HCT116 (cell line): ENCODE data around the gene GRM4. TPM values are rescaled to one million over a fixed set of nuclear protein-coding genes. Genes with fewer than 3 reads are reported as not detected.

ENCODE experiments used
- ATAC-seq: fragments of 200-7000 bp; cut with Tn5 transposase; 2 replicates; pipeline ENCODE4 v1.9.1; 2020; ENCODE audit warnings: mild to moderate bottlenecking, moderate library complexity
- BruUV-seq: library from RNA; stranded (reverse); fragments of 400-500 nt; replicated peaks from 2 replicates; lab custom pipeline; 2021; lab: Mats Ljungman, UMichigan
- CTCF ChIA-PET: fragments of 300-600 bp; sonication (Branson Sonifier 250); formaldehyde crosslinking; loops from one replicate; lab custom pipeline; 2021; ENCODE audit warnings: antibody characterized with exemption; lab: Charles Lee
- POLR2A ChIA-PET: fragments of 300-600, 350-600 bp; sonication (Branson Sonifier 250); formaldehyde crosslinking; loops from one replicate; lab custom pipeline; 2021; ENCODE audit warnings: antibody characterized with exemption; lab: Charles Lee
- RAD21 ChIA-PET, 2 experiments: fragments of 300-600 bp; sonication (Branson Sonifier 250); formaldehyde crosslinking; loops; one replicate each; lab custom pipeline; 2023; ENCODE audit warnings: low total read pairs in 2 of 2; ENCODE audit not compliant: uncharacterized antibody in 2 of 2, unreplicated experiment in 2 of 2, low non-redundant PET in 1 of 2; lab: Charles Lee
- DNase-seq: peaks from one replicate; pipeline ENCODE4 v3.0.0-alpha.2; 2010; ENCODE audit warnings: low read depth, low spot score
- H2AFZ ChIP-seq: fragments of 200-600 bp; shearing (Covaris generic), sonication (generic); 2 replicates; pipeline ENCODE4 v1.6.1; 2017; ENCODE audit warnings: low read depth, mixed run types, mixed read lengths, antibody characterized with exemption, low read length; ENCODE audit not compliant: poor library complexity, severe bottlenecking
- H3K27ac ChIP-seq: 2 replicates; pipeline ENCODE4 v1.5.1; 2012; ENCODE audit warnings: low read depth, low read length
- H3K27me3 ChIP-seq: fragments of 200-600 bp; sonication (generic); 2 replicates; pipeline ENCODE4 v1.6.1; 2016; ENCODE audit warnings: mixed run types, low read length, mixed read lengths; ENCODE audit not compliant: insufficient read depth
- H3K36me3 ChIP-seq, 2 experiments: fragments of 200-500 bp in 1 of 2; fragments of 200-600 bp in 1 of 2; sonication (Bioruptor generic) in 1 of 2; sonication (generic) in 1 of 2; 2 replicates each; pipeline versions ENCODE4 v1.5.1 to v1.6.1; 2014 to 2016; ENCODE audit warnings: low read length in 2 of 2, inconsistent platforms in 1 of 2, mixed read lengths in 1 of 2, mixed run types in 1 of 2; ENCODE audit not compliant: insufficient read depth in 2 of 2, control insufficient read depth in 1 of 2
- H3K4me1 ChIP-seq, 2 experiments: fragments of 200-600 bp in 1 of 2; sonication (generic) in 1 of 2; 2 replicates each; pipeline versions ENCODE4 v1.5.1 to v1.6.1; 2012 to 2017; ENCODE audit warnings: low read length in 2 of 2, inconsistent platforms in 1 of 2, mild to moderate bottlenecking in 1 of 2, mixed read lengths in 1 of 2, mixed run types in 1 of 2, moderate library complexity in 1 of 2; ENCODE audit not compliant: insufficient read depth in 2 of 2, control insufficient read depth in 1 of 2
- H3K4me2 ChIP-seq: fragments of 200-600 bp; sonication (generic); 2 replicates; pipeline ENCODE4 v1.6.1; 2017; ENCODE audit warnings: mixed run types, low read length, mixed read lengths
- H3K4me3 ChIP-seq, 2 experiments: fragments of 200-600 bp in 1 of 2; sonication (generic) in 1 of 2; replicated peaks in 1 of 2; 2 replicates each; pipeline ENCODE4 v1.5.1; 2011 to 2016; ENCODE audit warnings: low read length in 2 of 2, control low read depth in 1 of 2, low read depth in 1 of 2, mild to moderate bottlenecking in 1 of 2, mixed read lengths in 1 of 2, mixed run types in 1 of 2
- H3K79me2 ChIP-seq: fragments of 200-600 bp; sonication (generic); 2 replicates; pipeline ENCODE4 v1.6.1; 2017; ENCODE audit warnings: mild to moderate bottlenecking, mixed run types, low read length, moderate library complexity, mixed read lengths; ENCODE audit not compliant: insufficient read depth
- H3K9ac ChIP-seq: fragments of 200-600 bp; sonication (generic); 2 replicates; pipeline ENCODE4 v1.6.1; 2016; ENCODE audit warnings: low read length, mixed read lengths
- H3K9me2 ChIP-seq: fragments of 200-600 bp; sonication (generic), shearing (Covaris generic); 2 replicates; pipeline ENCODE4 v1.6.1; 2017; ENCODE audit warnings: mixed run types, mild to moderate bottlenecking, moderate library complexity; ENCODE audit not compliant: insufficient read depth
- H3K9me3 ChIP-seq, 2 experiments: fragments of 200-500 bp in 1 of 2; fragments of 200-600 bp in 1 of 2; sonication (Bioruptor generic) in 1 of 2; sonication (generic) in 1 of 2; 2 replicates each; pipeline ENCODE4 v1.6.1; 2014 to 2017; ENCODE audit warnings: low read length in 2 of 2, mixed read lengths in 2 of 2, inconsistent platforms in 1 of 2, low read depth in 1 of 2, mild to moderate bottlenecking in 1 of 2, mixed run types in 1 of 2, moderate library complexity in 1 of 2; ENCODE audit not compliant: control insufficient read depth in 1 of 2, insufficient read depth in 1 of 2
- H4K20me1 ChIP-seq: fragments of 200-600 bp; sonication (generic), shearing (Covaris generic); 2 replicates; pipeline ENCODE4 v1.6.1; 2017; ENCODE audit warnings: mixed run types, mild to moderate bottlenecking, moderate library complexity; ENCODE audit not compliant: insufficient read depth
- CEBPB ChIP-seq: IDR thresholded peaks from 2 replicates; pipeline ENCODE4 v1.6.1; 2012; ENCODE audit warnings: low read depth
- EZH2phosphoT487 ChIP-seq: fragments of 200-600 bp; IDR thresholded peaks from 2 replicates; pipeline ENCODE4 v1.6.1; 2018; ENCODE audit warnings: antibody characterized with exemption, borderline replicate concordance
- FOSL1 ChIP-seq: IDR thresholded peaks from 2 replicates; pipeline ENCODE4 v1.6.1; 2012; ENCODE audit warnings: low read depth
- SP1 ChIP-seq: IDR thresholded peaks from 2 replicates; pipeline ENCODE4 v1.6.1; 2012; ENCODE audit warnings: low read depth
- SRF ChIP-seq: IDR thresholded peaks from 2 replicates; pipeline ENCODE4 v1.6.1; 2012; ENCODE audit warnings: low read depth
- TCF7L2 ChIP-seq: IDR thresholded peaks from 2 replicates; pipeline ENCODE4 v1.7.0; 2011; ENCODE audit warnings: borderline replicate concordance, inconsistent platforms; ENCODE audit not compliant: insufficient read depth, insufficient read length; ENCODE audit errors: extremely low read depth
- ZFX ChIP-seq: fragments of 450-650 bp; IDR thresholded peaks from 2 replicates; pipeline ENCODE4 v1.6.1; 2017
- intact Hi-C: fragments of 100-400 bp; cut with micrococcal nuclease; formaldehyde crosslinking; loops from 2 replicates; pipeline ENCODE4 v1.10.0; 2022
- total RNA-seq: library from RNA; stranded (reverse); gene quantifications from one replicate; pipeline ENCODE4 v1.2.1, GENCODE V29; 2021; ENCODE audit not compliant: unreplicated experiment
- TF ChIP-seq, protein P1 (sequence below), 3 experiments: fragments of 200-600 bp in 1 of 3; sonication (generic) in 1 of 3; IDR thresholded peaks in 2 of 3; conservative IDR thresholded peaks in 1 of 3; 2 replicates each; pipeline ENCODE4 v1.5.1; 2012 to 2017; ENCODE audit warnings: low read depth in 2 of 3, low read length in 2 of 3, antibody characterized with exemption in 1 of 3, borderline replicate concordance in 1 of 3, control low read depth in 1 of 3, mild to moderate bottlenecking in 1 of 3, mixed read lengths in 1 of 3, mixed run types in 1 of 3, moderate library complexity in 1 of 3; ENCODE audit not compliant: insufficient read depth in 1 of 3
- TF ChIP-seq, protein P2 (sequence below): IDR thresholded peaks from 2 replicates; pipeline ENCODE4 v1.6.1; 2012

Gene GRM4
- total RNA-seq, 1 experiment from 2014 or later: 2.6 TPM

DNA sequence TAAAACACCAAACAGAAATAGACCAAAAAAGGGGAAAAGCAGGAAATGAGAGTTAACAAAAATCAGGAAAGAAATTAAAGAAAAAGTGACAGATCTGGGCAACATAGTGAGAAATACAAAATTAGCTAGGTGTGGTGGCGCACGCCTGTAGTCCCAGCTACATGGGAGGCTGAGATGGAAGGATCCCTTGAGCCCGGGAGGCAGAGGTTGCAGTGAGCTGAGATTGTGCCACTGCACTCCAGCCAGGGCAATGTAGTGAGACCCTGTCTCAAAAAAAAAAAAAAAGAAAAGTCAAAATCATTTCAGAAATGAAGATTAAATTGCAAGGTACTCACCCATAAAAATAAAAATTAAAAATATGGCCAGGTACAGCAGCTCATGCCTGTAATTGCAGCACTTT, 13.0 kb upstream of the GRM4 start:
- BruUV-seq: no TSS peak

More for the DNA sequence above, 13.0 kb upstream of the GRM4 start:
- ChIA-PET RAD21 (interaction anchor here in 1 of 2 experiments (0.7 kb wide), 1 partner anchor 113 kb away, joined by 3 read pairs; no protein-coding TSS in a partner anchor), POLR2A (interaction anchor here (0.7 kb wide), 1 partner anchor 175 kb away, joined by 3 read pairs; no protein-coding TSS in a partner anchor), CTCF (interaction anchor here (0.7 to 2.2 kb wide), 5 partner anchors 104 to 613 kb away, joined by 3 to 8 read pairs (median 3); no protein-coding TSS in a partner anchor)
- Histone ChIP-seq H4K20me1 (no peaks in the 10 kb centered on the region), H2AFZ (no peak overlapping the region), H3K4me2 (no peak overlapping the region), H3K4me3 (no peak overlapping the region), H3K9me3 (peaks cover 0 to 7% of the 10 kb centered on the region in 2 experiments; a peak in 2 of 4 replicates), H3K36me3 (no peaks in the 10 kb centered on the region), H3K27ac (no peak overlapping the region), H3K27me3 (no peaks in the 10 kb centered on the region), H3K4me1 (peaks cover 4 to 14% of the 10 kb centered on the region in 2 experiments; a peak in 3 of 4 replicates), H3K9ac (no peak overlapping the region), H3K9me2 (no peaks in the 10 kb centered on the region), H3K79me2 (no peaks in the 10 kb centered on the region)
- TF ChIP-seq CEBPB (no peak), SRF (no peak), SP1 (no peak), FOSL1 (no peak), ZFX (no peak), TCF7L2 (no peak), EZH2phosphoT487 (no peak)
- TF ChIP-seq, protein P1, sequence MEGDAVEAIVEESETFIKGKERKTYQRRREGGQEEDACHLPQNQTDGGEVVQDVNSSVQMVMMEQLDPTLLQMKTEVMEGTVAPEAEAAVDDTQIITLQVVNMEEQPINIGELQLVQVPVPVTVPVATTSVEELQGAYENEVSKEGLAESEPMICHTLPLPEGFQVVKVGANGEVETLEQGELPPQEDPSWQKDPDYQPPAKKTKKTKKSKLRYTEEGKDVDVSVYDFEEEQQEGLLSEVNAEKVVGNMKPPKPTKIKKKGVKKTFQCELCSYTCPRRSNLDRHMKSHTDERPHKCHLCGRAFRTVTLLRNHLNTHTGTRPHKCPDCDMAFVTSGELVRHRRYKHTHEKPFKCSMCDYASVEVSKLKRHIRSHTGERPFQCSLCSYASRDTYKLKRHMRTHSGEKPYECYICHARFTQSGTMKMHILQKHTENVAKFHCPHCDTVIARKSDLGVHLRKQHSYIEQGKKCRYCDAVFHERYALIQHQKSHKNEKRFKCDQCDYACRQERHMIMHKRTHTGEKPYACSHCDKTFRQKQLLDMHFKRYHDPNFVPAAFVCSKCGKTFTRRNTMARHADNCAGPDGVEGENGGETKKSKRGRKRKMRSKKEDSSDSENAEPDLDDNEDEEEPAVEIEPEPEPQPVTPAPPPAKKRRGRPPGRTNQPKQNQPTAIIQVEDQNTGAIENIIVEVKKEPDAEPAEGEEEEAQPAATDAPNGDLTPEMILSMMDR (IDR thresholded peaks at IDR 0.05 in 2 of 3, conservative IDR thresholded peaks at IDR 0.05 in 1 of 3; ENCODE audit: borderline replicate concordance in 1 of 3, insufficient read depth in 1 of 3, low read depth in 2 of 3, low read length in 2 of 3): no peak
- TF ChIP-seq, protein P2, sequence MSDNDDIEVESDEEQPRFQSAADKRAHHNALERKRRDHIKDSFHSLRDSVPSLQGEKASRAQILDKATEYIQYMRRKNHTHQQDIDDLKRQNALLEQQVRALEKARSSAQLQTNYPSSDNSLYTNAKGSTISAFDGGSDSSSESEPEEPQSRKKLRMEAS: no peak
- no peak for ATAC-seq
- no peak for DNase-seq
- intact Hi-C loops: loop anchor here (10.0 kb wide), 1 partner anchor 574 kb away; the partner anchor contains the start of gene BAK1
